PC-3 (cell line): Measurements from ENCODE around the gene CALCOCO2.

Experiments used
- CTCF ChIP-seq: fragments of 300-600 bp; sonication (generic); conservative IDR thresholded peaks from 2 replicates; pipeline ENCODE4 v1.5.1; 2017; ENCODE audit warnings: antibody characterized with exemption, low read depth, mild to moderate bottlenecking, low read length
- EZH2 ChIP-seq: fragments of 300-600 bp; sonication (generic); IDR thresholded peaks from one replicate; pipeline ENCODE4 v1.6.1; 2017; ENCODE audit warnings: antibody characterized with exemption, mild to moderate bottlenecking, low read length; ENCODE audit not compliant: unreplicated experiment

GRCh38 chr17:48816774-48817590 lies 13.9 kb upstream of the CALCOCO2 start, which contains the start of gene TTLL6:
- TF ChIP-seq CTCF (no peak), EZH2 (no peak)
